Transverse colon (tissue), 4 donors: ENCODE data around the gene JAM3.

Source experiments
- POLR2A ChIP-seq: fragments of 450-650 bp; IDR thresholded peaks from one replicate; pipeline ENCODE4 v1.6.1; 2016; ENCODE audit warnings: antibody characterized with exemption, mild to moderate bottlenecking, moderate library complexity
- POLR2AphosphoS5 ChIP-seq, 3 donors: sonication (generic); formaldehyde crosslinking; IDR thresholded peaks; one replicate each; pipeline ENCODE4 v1.6.1; 2016; ENCODE audit warnings: antibody characterized with exemption in 3 of 3
- TF ChIP-seq, protein P1 (sequence below), 5 experiments: fragments of 200-600 bp in 3 of 5; fragments of 450-650 bp in 2 of 5; sonication (generic) in 3 of 5; IDR thresholded peaks; 1 replicate in 2 of 5; 2 replicates in 3 of 5; pipeline ENCODE4 v1.5.1; 2016 to 2017; ENCODE audit warnings: antibody characterized with exemption in 5 of 5, inconsistent platforms in 3 of 5, mild to moderate bottlenecking in 2 of 5, moderate library complexity in 1 of 5

DNA sequence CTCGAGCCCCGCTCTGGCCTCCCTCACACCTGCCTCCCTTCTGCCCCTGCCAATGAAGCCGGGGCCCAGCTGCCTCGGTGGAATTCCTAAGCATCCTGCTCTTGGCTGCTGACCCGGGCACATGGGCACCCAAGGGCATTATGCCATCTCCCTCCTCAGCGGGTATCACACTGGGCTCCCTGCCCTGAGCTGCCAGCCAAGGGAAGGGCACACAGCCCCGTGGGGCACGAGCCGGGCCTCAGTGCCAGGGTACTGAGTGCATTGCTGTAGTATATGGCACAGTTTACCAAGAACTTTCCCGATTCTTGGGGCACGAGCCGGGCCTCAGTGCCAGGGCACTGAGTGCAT, 43.8 kb upstream of the JAM3 start:
- TF ChIP-seq, protein P1, sequence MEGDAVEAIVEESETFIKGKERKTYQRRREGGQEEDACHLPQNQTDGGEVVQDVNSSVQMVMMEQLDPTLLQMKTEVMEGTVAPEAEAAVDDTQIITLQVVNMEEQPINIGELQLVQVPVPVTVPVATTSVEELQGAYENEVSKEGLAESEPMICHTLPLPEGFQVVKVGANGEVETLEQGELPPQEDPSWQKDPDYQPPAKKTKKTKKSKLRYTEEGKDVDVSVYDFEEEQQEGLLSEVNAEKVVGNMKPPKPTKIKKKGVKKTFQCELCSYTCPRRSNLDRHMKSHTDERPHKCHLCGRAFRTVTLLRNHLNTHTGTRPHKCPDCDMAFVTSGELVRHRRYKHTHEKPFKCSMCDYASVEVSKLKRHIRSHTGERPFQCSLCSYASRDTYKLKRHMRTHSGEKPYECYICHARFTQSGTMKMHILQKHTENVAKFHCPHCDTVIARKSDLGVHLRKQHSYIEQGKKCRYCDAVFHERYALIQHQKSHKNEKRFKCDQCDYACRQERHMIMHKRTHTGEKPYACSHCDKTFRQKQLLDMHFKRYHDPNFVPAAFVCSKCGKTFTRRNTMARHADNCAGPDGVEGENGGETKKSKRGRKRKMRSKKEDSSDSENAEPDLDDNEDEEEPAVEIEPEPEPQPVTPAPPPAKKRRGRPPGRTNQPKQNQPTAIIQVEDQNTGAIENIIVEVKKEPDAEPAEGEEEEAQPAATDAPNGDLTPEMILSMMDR (IDR thresholded peaks at IDR 0.05) = no peak
- TF ChIP-seq POLR2A (no peak), POLR2AphosphoS5 (IDR thresholded peaks at IDR 0.05) (no peak)
